Ovary (tissue), 3 donors: ENCODE results near the gene PDE3B.

ENCODE experiments used
- CTCF ChIP-seq, 3 donors: fragments of 450-650 bp in 2 of 3; fragments of 200-600 bp in 1 of 3; IDR thresholded peaks; one replicate each; pipeline versions ENCODE4 v1.5.1 to v1.8.0; 2016 to 2022; ENCODE audit warnings: antibody characterized with exemption in 3 of 3, mild to moderate bottlenecking in 1 of 3
- POLR2A ChIP-seq: fragments of 450-650 bp; IDR thresholded peaks from one replicate; pipeline ENCODE4 v1.6.1; 2017; ENCODE audit warnings: antibody characterized with exemption, mild to moderate bottlenecking, moderate library complexity
- donor health status: DM: no; HTN: no; CAD: no.

- TF ChIP-seq CTCF (IDR thresholded peaks at IDR 0.05) (no peak), POLR2A (no peak)
Observed at GRCh38 chr11:14679662-14680061, 36.1 kb downstream of the PDE3B start.
